H1 (cell line): Measurements from ENCODE around the gene CACNA1F. TPM values are rescaled to one million over a fixed set of nuclear protein-coding genes. Genes with fewer than 3 reads are reported as not detected.

Experiments
- CTCF ChIA-PET: fragments of 300-600 bp; sonication (Branson Sonifier 250); formaldehyde crosslinking; loops from one replicate; lab custom pipeline; 2021; ENCODE audit not compliant: partially characterized antibody; lab: Charles Lee
- POLR2A ChIA-PET: fragments of 300-600 bp; sonication (Branson Sonifier 250); formaldehyde crosslinking; loops from one replicate; lab custom pipeline; 2021; ENCODE audit warnings: inconsistent platforms; ENCODE audit not compliant: partially characterized antibody; lab: Charles Lee
- DNase-seq, 2 experiments: peaks; one replicate each; pipeline versions ENCODE4 v3.0.0 to v3.0.0-alpha.2; 2010 to 2022; ENCODE audit warnings: low spot score in 2 of 2, low read depth in 1 of 2, mixed read lengths in 1 of 2
- FAIRE-seq: peaks from 2 replicates; lab custom pipeline; 2011; peaks lifted over from hg19 to GRCh38; lab: Jason Lieb, UNC
- H2AFZ ChIP-seq: 2 replicates; pipeline ENCODE4 v1.8.1; 2012; ENCODE audit warnings: low read length, inconsistent platforms
- H2AK5ac ChIP-seq: 2 replicates; pipeline ENCODE4 v1.6.1; 2013; ENCODE audit warnings: low read depth, low read length
- H2BK120ac ChIP-seq: replicated peaks from 2 replicates; pipeline ENCODE3; 2013; ENCODE audit warnings: low read depth, low read length, inconsistent platforms
- H2BK12ac ChIP-seq: 2 replicates; pipeline ENCODE4 v1.6.1; 2013; ENCODE audit warnings: low read depth, low read length
- H2BK15ac ChIP-seq: 2 replicates; pipeline ENCODE4 v1.6.1; 2013; ENCODE audit warnings: low read length
- H2BK20ac ChIP-seq: 2 replicates; pipeline ENCODE4 v1.6.1; 2013; ENCODE audit warnings: low read length
- H2BK5ac ChIP-seq: 2 replicates; pipeline ENCODE4 v1.6.1; 2013; ENCODE audit warnings: low read depth, low read length
- H3K14ac ChIP-seq: 2 replicates; pipeline ENCODE4 v1.6.1; 2013; ENCODE audit warnings: inconsistent platforms; ENCODE audit not compliant: insufficient read length
- H3K18ac ChIP-seq: 2 replicates; pipeline ENCODE4 v1.6.1; 2013; ENCODE audit warnings: low read length; ENCODE audit errors: extremely low read depth
- H3K23ac ChIP-seq: 2 replicates; pipeline ENCODE4 v1.6.1; 2013; ENCODE audit warnings: inconsistent platforms; ENCODE audit not compliant: insufficient read length
- H3K23me2 ChIP-seq: 2 replicates; pipeline ENCODE4 v1.6.1; 2013; ENCODE audit warnings: low read depth, low read length
- H3K27ac ChIP-seq: 2 replicates; pipeline ENCODE4 v1.6.1; 2011; ENCODE audit warnings: low read depth, low read length, inconsistent platforms
- H3K27me3 ChIP-seq, 4 experiments: replicated peaks in 1 of 4; 1 replicate in 1 of 4; 2 replicates in 3 of 4; pipeline versions ENCODE4 v1.6.1 to v1.8.1; 2011 to 2013; ENCODE audit warnings: low read length in 3 of 4, mild to moderate bottlenecking in 3 of 4, inconsistent platforms in 2 of 4, mixed read lengths in 2 of 4, moderate library complexity in 1 of 4; ENCODE audit not compliant: control insufficient read depth in 3 of 4, insufficient read depth in 3 of 4; ENCODE audit errors: extremely low read depth in 1 of 4
- H3K36me3 ChIP-seq, 4 experiments: 2 replicates each; pipeline versions ENCODE4 v1.6.1 to v1.8.1; 2011 to 2013; ENCODE audit warnings: mild to moderate bottlenecking in 4 of 4, low read length in 3 of 4, moderate library complexity in 2 of 4, control low read depth in 1 of 4, inconsistent platforms in 1 of 4; ENCODE audit not compliant: insufficient read depth in 4 of 4, control insufficient read depth in 2 of 4
- H3K4ac ChIP-seq: replicated peaks from 2 replicates; pipeline ENCODE3; 2013; ENCODE audit warnings: low read length, low read depth, mixed read lengths, inconsistent platforms; ENCODE audit not compliant: insufficient read length
- H3K4me1 ChIP-seq, 4 experiments: replicated peaks in 1 of 4; 1 replicate in 1 of 4; 2 replicates in 3 of 4; pipeline versions ENCODE4 v1.6.1 to v1.8.1; 2011 to 2013; ENCODE audit warnings: low read length in 3 of 4, inconsistent platforms in 2 of 4, mixed read lengths in 1 of 4; ENCODE audit not compliant: insufficient read depth in 4 of 4, control insufficient read depth in 3 of 4
- H3K4me2 ChIP-seq, 2 experiments: 2 replicates each; pipeline versions ENCODE4 v1.6.1 to v1.8.1; 2011 to 2013; ENCODE audit warnings: low read depth in 2 of 2, low read length in 2 of 2, control low read depth in 1 of 2, inconsistent platforms in 1 of 2, mild to moderate bottlenecking in 1 of 2; ENCODE audit not compliant: insufficient read depth in 1 of 2
- H3K4me3 ChIP-seq, 4 experiments: fragments of 200-600, 300-600 bp in 1 of 4; sonication (generic), shearing (Covaris generic), sonication (Bioruptor Twin) in 1 of 4; 2 replicates each; pipeline versions ENCODE4 v1.5.1 to v1.8.1; 2011 to 2016; ENCODE audit warnings: low read length in 4 of 4, low read depth in 3 of 4, control low read depth in 2 of 4, inconsistent platforms in 2 of 4, mild to moderate bottlenecking in 2 of 4, mixed read lengths in 1 of 4, moderate library complexity in 1 of 4; ENCODE audit not compliant: insufficient read depth in 2 of 4; ENCODE audit errors: extremely low read depth in 1 of 4
- H3K56ac ChIP-seq: replicated peaks from 2 replicates; pipeline ENCODE3; 2013; ENCODE audit warnings: low read depth, mild to moderate bottlenecking, mixed read lengths, low read length, inconsistent platforms; ENCODE audit not compliant: insufficient read length
- H3K79me1 ChIP-seq: 2 replicates; pipeline ENCODE4 v1.6.1; 2013; ENCODE audit warnings: low read depth, low read length, control low read depth
- H3K79me2 ChIP-seq, 2 experiments: 2 replicates each; pipeline versions ENCODE4 v1.6.1 to v1.8.1; 2012 to 2013; ENCODE audit warnings: low read length in 2 of 2, mild to moderate bottlenecking in 2 of 2, inconsistent platforms in 1 of 2; ENCODE audit not compliant: insufficient read depth in 2 of 2, control insufficient read depth in 1 of 2
- H3K9ac ChIP-seq, 4 experiments: replicated peaks in 1 of 4; 1 replicate in 1 of 4; 2 replicates in 3 of 4; pipeline versions ENCODE4 v1.6.1 to v1.8.1; 2011 to 2013; ENCODE audit warnings: low read depth in 3 of 4, low read length in 3 of 4, control low read depth in 2 of 4, mild to moderate bottlenecking in 2 of 4, moderate library complexity in 2 of 4, inconsistent platforms in 1 of 4; ENCODE audit errors: extremely low read depth in 1 of 4
- H3K9me3 ChIP-seq, 2 experiments: 2 replicates each; pipeline versions ENCODE4 v1.6.1 to v1.8.1; 2012 to 2013; ENCODE audit warnings: mild to moderate bottlenecking in 2 of 2, moderate library complexity in 2 of 2, control low read depth in 1 of 2, inconsistent platforms in 1 of 2, low read depth in 1 of 2, low read length in 1 of 2, mixed read lengths in 1 of 2; ENCODE audit not compliant: insufficient read depth in 2 of 2
- H4K20me1 ChIP-seq, 2 experiments: replicated peaks in 1 of 2; 2 replicates each; pipeline versions ENCODE3 to v1.8.1; 2011 to 2013; ENCODE audit warnings: inconsistent platforms in 2 of 2, low read length in 2 of 2, mild to moderate bottlenecking in 1 of 2; ENCODE audit not compliant: insufficient read depth in 2 of 2, control insufficient read depth in 1 of 2
- H4K5ac ChIP-seq: 2 replicates; pipeline ENCODE4 v1.6.1; 2013; ENCODE audit warnings: low read length, low read depth, mixed read lengths, inconsistent platforms; ENCODE audit not compliant: insufficient read length
- H4K8ac ChIP-seq: 2 replicates; pipeline ENCODE4 v1.8.0; 2013; ENCODE audit warnings: mild to moderate bottlenecking, moderate library complexity, low read length, inconsistent platforms; ENCODE audit not compliant: insufficient read depth; ENCODE audit errors: extremely low read depth
- H4K91ac ChIP-seq: replicated peaks from 2 replicates; pipeline ENCODE3; 2013; ENCODE audit warnings: low read length, mixed read lengths, inconsistent platforms; ENCODE audit not compliant: insufficient read length
- ASH2L ChIP-seq: fragments of 200-600, 300-600 bp; sonication (generic); IDR thresholded peaks from one replicate; pipeline ENCODE4 v1.7.1; 2017; ENCODE audit warnings: low read length
- CBX5 ChIP-seq: fragments of 300-800, 300-1000 bp; sonication (generic); IDR thresholded peaks from 2 replicates; pipeline ENCODE4 v1.7.1; 2016; ENCODE audit warnings: antibody characterized with exemption, low read length, low read depth
- CHD1 ChIP-seq: IDR thresholded peaks from 2 replicates; pipeline ENCODE4 v1.6.1; 2012; ENCODE audit warnings: low read depth, low read length, improper control_type of control experiment
- CREB1 ChIP-seq: IDR thresholded peaks from 2 replicates; pipeline ENCODE4 v1.6.1; 2012; ENCODE audit warnings: inconsistent platforms
- FOSL1 ChIP-seq: IDR thresholded peaks from 2 replicates; pipeline ENCODE4 v1.6.1; 2011; ENCODE audit warnings: mild to moderate bottlenecking, low read depth, low read length, moderate library complexity; ENCODE audit not compliant: insufficient read depth
- HDAC6 ChIP-seq: IDR thresholded peaks from one replicate; pipeline ENCODE4 v1.7.1; 2012; ENCODE audit warnings: low read depth, mild to moderate bottlenecking, inconsistent platforms, low read length, moderate library complexity
- KDM5A ChIP-seq: fragments of 200-600 bp; IDR thresholded peaks from 2 replicates; pipeline ENCODE4 v1.7.1; 2012; ENCODE audit warnings: mild to moderate bottlenecking, low read length, inconsistent platforms, mixed read lengths
- NRF1 ChIP-seq: IDR thresholded peaks from 2 replicates; pipeline ENCODE4 v1.6.1; 2011; ENCODE audit warnings: mild to moderate bottlenecking, low read depth, low read length, improper control_type of control experiment
- POLR2A ChIP-seq, 2 experiments: IDR thresholded peaks; 1 replicate in 1 of 2; 2 replicates in 1 of 2; pipeline ENCODE4 v1.6.1; 2011; ENCODE audit warnings: low read depth in 2 of 2, low read length in 2 of 2, mild to moderate bottlenecking in 2 of 2; ENCODE audit errors: control extremely low read depth in 1 of 2
- RNF2 ChIP-seq: fragments of 200-900, 300-1000 bp; sonication (generic); IDR thresholded peaks from 2 replicates; pipeline ENCODE4 v1.7.1; 2016; ENCODE audit warnings: borderline replicate concordance, low read depth, mild to moderate bottlenecking, antibody characterized with exemption, low read length; ENCODE audit not compliant: poor library complexity, severe bottlenecking; ENCODE audit errors: missing control alignments
- SIN3A ChIP-seq, 2 experiments: IDR thresholded peaks in 1 of 2; conservative IDR thresholded peaks in 1 of 2; 2 replicates each; pipeline ENCODE4 v1.6.1; 2011 to 2012; ENCODE audit warnings: low read length in 2 of 2, improper control_type of control experiment in 1 of 2, low read depth in 1 of 2, mild to moderate bottlenecking in 1 of 2
- SIRT6 ChIP-seq: IDR thresholded peaks from one replicate; pipeline ENCODE4 v1.7.1; 2012; ENCODE audit warnings: low read length, inconsistent platforms
- SIX5 ChIP-seq: IDR thresholded peaks from 2 replicates; pipeline ENCODE4 v1.6.1; 2011; ENCODE audit warnings: mild to moderate bottlenecking, low read depth, low read length
- SP2 ChIP-seq: IDR thresholded peaks from 2 replicates; pipeline ENCODE4 v1.6.1; 2012; ENCODE audit warnings: mild to moderate bottlenecking, low read length, inconsistent platforms
- TCF12 ChIP-seq: IDR thresholded peaks from 2 replicates; pipeline ENCODE4 v1.6.1; 2011; ENCODE audit warnings: low read depth, mild to moderate bottlenecking, low read length
- YY1 ChIP-seq: IDR thresholded peaks from 2 replicates; pipeline ENCODE4 v1.6.1; 2011; ENCODE audit warnings: low read depth, mild to moderate bottlenecking, low read length
- WGBS, 2 experiments: shearing (Covaris generic) in 1 of 2; methylation state at CpG; one replicate each; pipeline versions ENCODE4 v1.1.6 to v1.1.7; 2013 to 2015; ENCODE audit warnings: low lambda C conversion rate in 2 of 2, mixed read lengths in 2 of 2, inconsistent platforms in 1 of 2, low coverage in 1 of 2, missing lambda C conversion rate in 1 of 2; ENCODE audit not compliant: insufficient replicate concordance in 2 of 2, insufficient coverage in 1 of 2, insufficient read length in 1 of 2; ENCODE audit errors: extremely low coverage in 1 of 2, missing lambda C conversion rate in 1 of 2; 5-methylcytosine and 5-hydroxymethylcytosine counted together
- polyA plus RNA-seq, 7 experiments: library from polyadenylated mRNA; depleted of rRNA in 3 of 7; stranded (reverse) in 5 of 7; unstranded in 2 of 7; fragments of >200 nt in 5 of 7; fragments of 200-250 nt in 2 of 7; gene quantifications; 1 replicate in 5 of 7; 2 replicates in 1 of 7; 4 replicates in 1 of 7; pipeline versions ENCODE4 v1.2.1 to v1.2.3, GENCODE V29; 2011 to 2013; ENCODE audit warnings: missing spikeins in 2 of 7, mixed read lengths in 2 of 7
- total RNA-seq: library from RNA; stranded (reverse); fragmentation: NEBNext Ultra II Directional; extraction: Animal tissue kit (Norgen Biotek cat#: 25700); gene quantifications from 2 replicates; pipeline ENCODE4 v1.2.1, GENCODE V29; 2021
- TF ChIP-seq, protein P1 (sequence below): IDR thresholded peaks from 2 replicates; pipeline ENCODE4 v1.6.1; 2012; ENCODE audit warnings: inconsistent platforms

The CACNA1F gene
- total and polyA plus RNA-seq, 2 of the 8 experiments (the other 6 are each of a cell fraction or from before 2014, with no cell fraction given), result 0.59 to 0.84 TPM

DNA sequence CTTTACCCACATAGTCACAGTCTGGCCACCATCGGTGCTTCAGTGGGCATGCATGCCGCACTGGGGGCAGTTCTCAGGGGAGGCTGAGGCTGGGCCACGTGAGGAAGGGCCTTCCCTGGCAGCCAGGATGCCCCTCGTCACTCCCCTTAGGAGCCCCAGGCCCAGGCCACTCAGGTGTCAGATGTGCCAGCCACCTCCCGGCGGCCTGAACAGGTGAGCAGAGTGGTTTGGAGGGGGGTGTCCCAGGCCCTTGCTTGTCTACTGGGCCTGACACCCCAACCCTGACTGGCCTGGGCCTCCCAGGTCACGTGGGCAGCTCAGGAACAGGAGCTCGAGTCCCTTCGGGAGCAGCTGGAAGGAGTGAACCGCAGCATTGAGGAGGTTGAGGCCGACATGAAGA is 14.2 kb upstream of the CACNA1F start:
- Histone ChIP-seq H3K9me3 (no peaks in the 10 kb centered on the region), H2AFZ (no peak overlapping the region), H3K4me3 (no peak overlapping the region), H3K4me1 (no peaks in the 10 kb centered on the region), H3K27ac (no peak overlapping the region), H3K56ac (no peak overlapping the region), H3K23me2 (no peaks in the 10 kb centered on the region), H2BK20ac (no peak overlapping the region), H3K14ac (no peak overlapping the region), H4K8ac (no peak overlapping the region; the same call in 1 of the 2 replicates), H3K79me2 (no peaks in the 10 kb centered on the region), H2BK120ac (no peak overlapping the region), H3K9ac (no peak overlapping the region), H3K36me3 (no peaks in the 10 kb centered on the region; a peak in 1 of 8 replicates), H4K5ac (no peak overlapping the region), H2BK5ac (no peak overlapping the region), H3K4ac (no peak overlapping the region), H3K18ac (no peak overlapping the region), H3K4me2 (no peak overlapping the region), H2BK12ac (no peak overlapping the region), H2BK15ac (no peak overlapping the region), H4K20me1 (no peaks in the 10 kb centered on the region), H3K23ac (no peak overlapping the region), H3K79me1 (no peaks in the 10 kb centered on the region), H3K27me3 (no peaks in the 10 kb centered on the region), H2AK5ac (no peak overlapping the region), H4K91ac (no peak overlapping the region)
- no peak for FAIRE-seq
- POLR2A ChIA-PET, result no interaction called here
- no peak for DNase-seq
- CTCF ChIA-PET, result no interaction called here
- 83% methylated on average over 3 of the region's 11 CpGs; no CpG with 5 or more reads in 1 of the 2 experiments for WGBS, 2 experiments
- TF ChIP-seq SIX5 (no peak), SP2 (no peak), CBX5 (no peak), YY1 (no peak), FOSL1 (no peak), POLR2A (IDR thresholded peaks at IDR 0.05; ENCODE audit: control extremely low read depth in 1 of 2, low read depth in 2 of 2, low read length in 2 of 2) (no peak), KDM5A (no peak), ASH2L (no peak), RNF2 (no peak), SIRT6 (no peak), HDAC6 (no peak), SIN3A (conservative IDR thresholded peaks at IDR 0.05 in 1 of 2, IDR thresholded peaks at IDR 0.05 in 1 of 2; ENCODE audit: low read depth in 1 of 2, low read length in 2 of 2) (no peak), CHD1 (no peak), CREB1 (no peak), TCF12 (no peak), NRF1 (no peak)
- TF ChIP-seq, protein P1, sequence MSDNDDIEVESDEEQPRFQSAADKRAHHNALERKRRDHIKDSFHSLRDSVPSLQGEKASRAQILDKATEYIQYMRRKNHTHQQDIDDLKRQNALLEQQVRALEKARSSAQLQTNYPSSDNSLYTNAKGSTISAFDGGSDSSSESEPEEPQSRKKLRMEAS, result no peak
